H1 (cell line): ENCODE data around the gene SHC3. TPM values are rescaled to one million over a fixed set of nuclear protein-coding genes. Genes with fewer than 3 reads are reported as not detected.

Source experiments
- CTCF ChIA-PET: fragments of 300-600 bp; sonication (Branson Sonifier 250); formaldehyde crosslinking; loops from one replicate; lab custom pipeline; 2021; ENCODE audit not compliant: partially characterized antibody; lab: Charles Lee
- POLR2A ChIA-PET: fragments of 300-600 bp; sonication (Branson Sonifier 250); formaldehyde crosslinking; loops from one replicate; lab custom pipeline; 2021; ENCODE audit warnings: inconsistent platforms; ENCODE audit not compliant: partially characterized antibody; lab: Charles Lee
- DNase-seq, 2 experiments: peaks; one replicate each; pipeline versions ENCODE4 v3.0.0 to v3.0.0-alpha.2; 2010 to 2022; ENCODE audit warnings: low spot score in 2 of 2, low read depth in 1 of 2, mixed read lengths in 1 of 2
- FAIRE-seq: peaks from 2 replicates; lab custom pipeline; 2011; peaks lifted over from hg19 to GRCh38; lab: Jason Lieb, UNC
- H2AFZ ChIP-seq: 2 replicates; pipeline ENCODE4 v1.8.1; 2012; ENCODE audit warnings: low read length, inconsistent platforms
- H2AK5ac ChIP-seq: 2 replicates; pipeline ENCODE4 v1.6.1; 2013; ENCODE audit warnings: low read depth, low read length
- H2BK120ac ChIP-seq: replicated peaks from 2 replicates; pipeline ENCODE3; 2013; ENCODE audit warnings: low read depth, low read length, inconsistent platforms
- H2BK12ac ChIP-seq: 2 replicates; pipeline ENCODE4 v1.6.1; 2013; ENCODE audit warnings: low read depth, low read length
- H2BK15ac ChIP-seq: 2 replicates; pipeline ENCODE4 v1.6.1; 2013; ENCODE audit warnings: low read length
- H2BK20ac ChIP-seq: 2 replicates; pipeline ENCODE4 v1.6.1; 2013; ENCODE audit warnings: low read length
- H2BK5ac ChIP-seq: 2 replicates; pipeline ENCODE4 v1.6.1; 2013; ENCODE audit warnings: low read depth, low read length
- H3K14ac ChIP-seq: 2 replicates; pipeline ENCODE4 v1.6.1; 2013; ENCODE audit warnings: inconsistent platforms; ENCODE audit not compliant: insufficient read length
- H3K18ac ChIP-seq: 2 replicates; pipeline ENCODE4 v1.6.1; 2013; ENCODE audit warnings: low read length; ENCODE audit errors: extremely low read depth
- H3K23ac ChIP-seq: 2 replicates; pipeline ENCODE4 v1.6.1; 2013; ENCODE audit warnings: inconsistent platforms; ENCODE audit not compliant: insufficient read length
- H3K23me2 ChIP-seq: 2 replicates; pipeline ENCODE4 v1.6.1; 2013; ENCODE audit warnings: low read depth, low read length
- H3K27ac ChIP-seq: 2 replicates; pipeline ENCODE4 v1.6.1; 2011; ENCODE audit warnings: low read depth, low read length, inconsistent platforms
- H3K27me3 ChIP-seq, 4 experiments: replicated peaks in 1 of 4; 1 replicate in 1 of 4; 2 replicates in 3 of 4; pipeline versions ENCODE4 v1.6.1 to v1.8.1; 2011 to 2013; ENCODE audit warnings: low read length in 3 of 4, mild to moderate bottlenecking in 3 of 4, inconsistent platforms in 2 of 4, mixed read lengths in 2 of 4, moderate library complexity in 1 of 4; ENCODE audit not compliant: control insufficient read depth in 3 of 4, insufficient read depth in 3 of 4; ENCODE audit errors: extremely low read depth in 1 of 4
- H3K36me3 ChIP-seq, 4 experiments: 2 replicates each; pipeline versions ENCODE4 v1.6.1 to v1.8.1; 2011 to 2013; ENCODE audit warnings: mild to moderate bottlenecking in 4 of 4, low read length in 3 of 4, moderate library complexity in 2 of 4, control low read depth in 1 of 4, inconsistent platforms in 1 of 4; ENCODE audit not compliant: insufficient read depth in 4 of 4, control insufficient read depth in 2 of 4
- H3K4ac ChIP-seq: replicated peaks from 2 replicates; pipeline ENCODE3; 2013; ENCODE audit warnings: low read length, low read depth, mixed read lengths, inconsistent platforms; ENCODE audit not compliant: insufficient read length
- H3K4me1 ChIP-seq, 4 experiments: replicated peaks in 1 of 4; 1 replicate in 1 of 4; 2 replicates in 3 of 4; pipeline versions ENCODE4 v1.6.1 to v1.8.1; 2011 to 2013; ENCODE audit warnings: low read length in 3 of 4, inconsistent platforms in 2 of 4, mixed read lengths in 1 of 4; ENCODE audit not compliant: insufficient read depth in 4 of 4, control insufficient read depth in 3 of 4
- H3K4me2 ChIP-seq, 2 experiments: 2 replicates each; pipeline versions ENCODE4 v1.6.1 to v1.8.1; 2011 to 2013; ENCODE audit warnings: low read depth in 2 of 2, low read length in 2 of 2, control low read depth in 1 of 2, inconsistent platforms in 1 of 2, mild to moderate bottlenecking in 1 of 2; ENCODE audit not compliant: insufficient read depth in 1 of 2
- H3K4me3 ChIP-seq, 4 experiments: fragments of 200-600, 300-600 bp in 1 of 4; sonication (generic), shearing (Covaris generic), sonication (Bioruptor Twin) in 1 of 4; 2 replicates each; pipeline versions ENCODE4 v1.5.1 to v1.8.1; 2011 to 2016; ENCODE audit warnings: low read length in 4 of 4, low read depth in 3 of 4, control low read depth in 2 of 4, inconsistent platforms in 2 of 4, mild to moderate bottlenecking in 2 of 4, mixed read lengths in 1 of 4, moderate library complexity in 1 of 4; ENCODE audit not compliant: insufficient read depth in 2 of 4; ENCODE audit errors: extremely low read depth in 1 of 4
- H3K56ac ChIP-seq: replicated peaks from 2 replicates; pipeline ENCODE3; 2013; ENCODE audit warnings: low read depth, mild to moderate bottlenecking, mixed read lengths, low read length, inconsistent platforms; ENCODE audit not compliant: insufficient read length
- H3K79me1 ChIP-seq: 2 replicates; pipeline ENCODE4 v1.6.1; 2013; ENCODE audit warnings: low read depth, low read length, control low read depth
- H3K79me2 ChIP-seq, 2 experiments: 2 replicates each; pipeline versions ENCODE4 v1.6.1 to v1.8.1; 2012 to 2013; ENCODE audit warnings: low read length in 2 of 2, mild to moderate bottlenecking in 2 of 2, inconsistent platforms in 1 of 2; ENCODE audit not compliant: insufficient read depth in 2 of 2, control insufficient read depth in 1 of 2
- H3K9ac ChIP-seq, 4 experiments: replicated peaks in 1 of 4; 1 replicate in 1 of 4; 2 replicates in 3 of 4; pipeline versions ENCODE4 v1.6.1 to v1.8.1; 2011 to 2013; ENCODE audit warnings: low read depth in 3 of 4, low read length in 3 of 4, control low read depth in 2 of 4, mild to moderate bottlenecking in 2 of 4, moderate library complexity in 2 of 4, inconsistent platforms in 1 of 4; ENCODE audit errors: extremely low read depth in 1 of 4
- H3K9me3 ChIP-seq, 2 experiments: 2 replicates each; pipeline versions ENCODE4 v1.6.1 to v1.8.1; 2012 to 2013; ENCODE audit warnings: mild to moderate bottlenecking in 2 of 2, moderate library complexity in 2 of 2, control low read depth in 1 of 2, inconsistent platforms in 1 of 2, low read depth in 1 of 2, low read length in 1 of 2, mixed read lengths in 1 of 2; ENCODE audit not compliant: insufficient read depth in 2 of 2
- H4K20me1 ChIP-seq, 2 experiments: replicated peaks in 1 of 2; 2 replicates each; pipeline versions ENCODE3 to v1.8.1; 2011 to 2013; ENCODE audit warnings: inconsistent platforms in 2 of 2, low read length in 2 of 2, mild to moderate bottlenecking in 1 of 2; ENCODE audit not compliant: insufficient read depth in 2 of 2, control insufficient read depth in 1 of 2
- H4K5ac ChIP-seq: 2 replicates; pipeline ENCODE4 v1.6.1; 2013; ENCODE audit warnings: low read length, low read depth, mixed read lengths, inconsistent platforms; ENCODE audit not compliant: insufficient read length
- H4K8ac ChIP-seq: 2 replicates; pipeline ENCODE4 v1.8.0; 2013; ENCODE audit warnings: mild to moderate bottlenecking, moderate library complexity, low read length, inconsistent platforms; ENCODE audit not compliant: insufficient read depth; ENCODE audit errors: extremely low read depth
- H4K91ac ChIP-seq: replicated peaks from 2 replicates; pipeline ENCODE3; 2013; ENCODE audit warnings: low read length, mixed read lengths, inconsistent platforms; ENCODE audit not compliant: insufficient read length
- JUND ChIP-seq: IDR thresholded peaks from 2 replicates; pipeline ENCODE4 v1.6.1; 2011; ENCODE audit warnings: mild to moderate bottlenecking, improper control_type of control experiment, low read length
- NANOG ChIP-seq: IDR thresholded peaks from 2 replicates; pipeline ENCODE4 v1.6.1; 2011; ENCODE audit warnings: low read length, low read depth, mild to moderate bottlenecking, inconsistent platforms; ENCODE audit not compliant: insufficient read depth, poor library complexity, severe bottlenecking
- SIN3A ChIP-seq, 2 experiments: IDR thresholded peaks in 1 of 2; conservative IDR thresholded peaks in 1 of 2; 2 replicates each; pipeline ENCODE4 v1.6.1; 2011 to 2012; ENCODE audit warnings: low read length in 2 of 2, improper control_type of control experiment in 1 of 2, low read depth in 1 of 2, mild to moderate bottlenecking in 1 of 2
- USF2 ChIP-seq: IDR thresholded peaks from 2 replicates; pipeline ENCODE4 v1.6.1; 2011; ENCODE audit warnings: low read length, improper control_type of control experiment
- WGBS, 2 experiments: shearing (Covaris generic) in 1 of 2; methylation state at CpG; one replicate each; pipeline versions ENCODE4 v1.1.6 to v1.1.7; 2013 to 2015; ENCODE audit warnings: low lambda C conversion rate in 2 of 2, mixed read lengths in 2 of 2, inconsistent platforms in 1 of 2, low coverage in 1 of 2, missing lambda C conversion rate in 1 of 2; ENCODE audit not compliant: insufficient replicate concordance in 2 of 2, insufficient coverage in 1 of 2, insufficient read length in 1 of 2; ENCODE audit errors: extremely low coverage in 1 of 2, missing lambda C conversion rate in 1 of 2; 5-methylcytosine and 5-hydroxymethylcytosine counted together
- polyA plus RNA-seq, 7 experiments: library from polyadenylated mRNA; depleted of rRNA in 3 of 7; stranded (reverse) in 5 of 7; unstranded in 2 of 7; fragments of >200 nt in 5 of 7; fragments of 200-250 nt in 2 of 7; gene quantifications; 1 replicate in 5 of 7; 2 replicates in 1 of 7; 4 replicates in 1 of 7; pipeline versions ENCODE4 v1.2.1 to v1.2.3, GENCODE V29; 2011 to 2013; ENCODE audit warnings: missing spikeins in 2 of 7, mixed read lengths in 2 of 7
- total RNA-seq: library from RNA; stranded (reverse); fragmentation: NEBNext Ultra II Directional; extraction: Animal tissue kit (Norgen Biotek cat#: 25700); gene quantifications from 2 replicates; pipeline ENCODE4 v1.2.1, GENCODE V29; 2021

Gene SHC3
- total and polyA plus RNA-seq, 2 of the 8 experiments (the other 6 are each of a cell fraction or from before 2014, with no cell fraction given): 1.4 to 7.1 TPM

GRCh38 chr9:89120704-89121103, 57.9 kb downstream of the SHC3 start:
- CTCF ChIA-PET: no interaction called here
- WGBS, 2 experiments: 94% methylated on average over 3 of the region's 3 CpGs; no CpG with 5 or more reads in 1 of the 2 experiments
- H3K27me3 ChIP-seq: no peaks in the 10 kb centered on the region
- no peak for TF ChIP-seq JUND
- no peak for TF ChIP-seq SIN3A (conservative IDR thresholded peaks at IDR 0.05 in 1 of 2, IDR thresholded peaks at IDR 0.05 in 1 of 2; ENCODE audit: low read depth in 1 of 2, low read length in 2 of 2)
- no peak for TF ChIP-seq NANOG
- TF ChIP-seq USF2: no peak

More at GRCh38 chr9:89120704-89121103, 57.9 kb downstream of the SHC3 start:
- Histone ChIP-seq H2BK120ac (no peak overlapping the region), H2BK15ac (no peak overlapping the region), H3K36me3 (no peaks in the 10 kb centered on the region), H3K4me3 (no peak overlapping the region), H3K56ac (no peak overlapping the region), H3K23me2 (no peaks in the 10 kb centered on the region), H3K23ac (no peak overlapping the region), H3K9ac (no peak overlapping the region), H3K79me2 (peaks cover 0 to 6% of the 10 kb centered on the region in 2 experiments; a peak in 1 of 4 replicates), H4K91ac (no peak overlapping the region), H3K9me3 (no peaks in the 10 kb centered on the region), H4K8ac (no peak overlapping the region), H2AFZ (no peak overlapping the region), H4K20me1 (no peaks in the 10 kb centered on the region), H3K18ac (no peak overlapping the region), H2BK5ac (no peak overlapping the region), H2BK12ac (no peak overlapping the region), H2BK20ac (no peak overlapping the region), H2AK5ac (no peak overlapping the region), H3K4me1 (no peaks in the 10 kb centered on the region), H3K4me2 (no peak overlapping the region), H4K5ac (no peak overlapping the region), H3K79me1 (no peaks in the 10 kb centered on the region), H3K27ac (no peak overlapping the region), H3K14ac (no peak overlapping the region), H3K4ac (no peak overlapping the region)
- POLR2A ChIA-PET: no interaction called here
- no peak for FAIRE-seq
- no peak for DNase-seq
